BJ (cell line): ENCODE data around the gene SLIT3. TPM values are rescaled to one million over a fixed set of nuclear protein-coding genes. Genes with fewer than 3 reads are reported as not detected.

Experiments
- CTCF ChIA-PET: fragments of 350-600 bp; formaldehyde crosslinking; extraction: SDS; loops from one replicate; lab custom pipeline; 2021; ENCODE audit warnings: antibody characterized with exemption, inconsistent platforms; lab: Yijun Ruan, JAX
- POLR2A ChIA-PET: fragments of 300-600 bp; sonication (Branson Sonifier 250); formaldehyde crosslinking; extraction: SDS; loops from one replicate; lab custom pipeline; 2021; ENCODE audit warnings: antibody characterized with exemption; lab: Charles Lee
- DNase-seq: peaks from one replicate; pipeline ENCODE4 v3.0.0-alpha.2; 2011; ENCODE audit warnings: low read depth
- H3K27me3 ChIP-seq: 2 replicates; pipeline ENCODE4 v1.6.0; 2011; ENCODE audit warnings: low read length; ENCODE audit not compliant: control insufficient read depth, insufficient read depth
- H3K36me3 ChIP-seq: 2 replicates; pipeline ENCODE4 v1.5.1; 2011; ENCODE audit warnings: low read length; ENCODE audit not compliant: control insufficient read depth, insufficient read depth
- H3K4me3 ChIP-seq: 2 replicates; pipeline ENCODE4 v1.5.1; 2011; ENCODE audit warnings: low read depth, mild to moderate bottlenecking, control low read depth, low read length
- polyA plus RNA-seq: library from polyadenylated mRNA; depleted of rRNA; stranded (reverse); fragments of >200 nt; gene quantifications from 2 replicates; pipeline ENCODE4 v1.2.3, GENCODE V29; 2011
- TF ChIP-seq, protein P1 (sequence below): IDR thresholded peaks from 2 replicates; pipeline ENCODE4 v1.5.1; 2011; ENCODE audit warnings: low read depth, mild to moderate bottlenecking, control low read depth, inconsistent platforms, low read length, moderate library complexity; ENCODE audit not compliant: insufficient read depth

Gene SLIT3
- polyA plus RNA-seq, 1 experiment = 26.8 TPM

DNA sequence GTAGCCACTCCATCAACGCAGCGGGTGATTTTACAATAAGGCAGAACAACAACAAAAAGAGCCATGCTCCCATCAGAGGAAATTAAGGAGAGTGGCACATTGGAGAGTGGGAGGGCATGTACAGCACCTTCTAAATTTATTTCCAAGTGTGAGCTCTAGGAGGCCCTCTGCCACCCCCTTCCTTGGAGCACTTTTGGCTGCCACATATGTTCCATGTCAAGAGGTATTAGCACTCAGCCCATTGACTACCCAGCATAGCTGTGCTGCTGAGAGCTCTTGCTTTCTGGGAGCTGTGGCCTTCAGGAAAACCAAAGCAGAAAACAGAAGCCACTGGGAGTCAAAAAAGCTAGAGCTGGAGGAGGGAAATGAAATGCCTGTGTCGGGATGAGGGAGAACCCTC lies 521.6 kb downstream of the SLIT3 start:
- Histone ChIP-seq H3K27me3 (no peaks in the 10 kb centered on the region), H3K36me3 (no peaks in the 10 kb centered on the region; the same call in 1 of the 2 replicates), H3K4me3 (no peak overlapping the region)
- TF ChIP-seq, protein P1, sequence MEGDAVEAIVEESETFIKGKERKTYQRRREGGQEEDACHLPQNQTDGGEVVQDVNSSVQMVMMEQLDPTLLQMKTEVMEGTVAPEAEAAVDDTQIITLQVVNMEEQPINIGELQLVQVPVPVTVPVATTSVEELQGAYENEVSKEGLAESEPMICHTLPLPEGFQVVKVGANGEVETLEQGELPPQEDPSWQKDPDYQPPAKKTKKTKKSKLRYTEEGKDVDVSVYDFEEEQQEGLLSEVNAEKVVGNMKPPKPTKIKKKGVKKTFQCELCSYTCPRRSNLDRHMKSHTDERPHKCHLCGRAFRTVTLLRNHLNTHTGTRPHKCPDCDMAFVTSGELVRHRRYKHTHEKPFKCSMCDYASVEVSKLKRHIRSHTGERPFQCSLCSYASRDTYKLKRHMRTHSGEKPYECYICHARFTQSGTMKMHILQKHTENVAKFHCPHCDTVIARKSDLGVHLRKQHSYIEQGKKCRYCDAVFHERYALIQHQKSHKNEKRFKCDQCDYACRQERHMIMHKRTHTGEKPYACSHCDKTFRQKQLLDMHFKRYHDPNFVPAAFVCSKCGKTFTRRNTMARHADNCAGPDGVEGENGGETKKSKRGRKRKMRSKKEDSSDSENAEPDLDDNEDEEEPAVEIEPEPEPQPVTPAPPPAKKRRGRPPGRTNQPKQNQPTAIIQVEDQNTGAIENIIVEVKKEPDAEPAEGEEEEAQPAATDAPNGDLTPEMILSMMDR = no peak
- ChIA-PET CTCF (interaction anchor here (1.3 kb wide), 1 partner anchor 17 kb away, joined by 3 read pairs; no protein-coding TSS in a partner anchor), POLR2A (no interaction called here)
- no peak for DNase-seq

DNA sequence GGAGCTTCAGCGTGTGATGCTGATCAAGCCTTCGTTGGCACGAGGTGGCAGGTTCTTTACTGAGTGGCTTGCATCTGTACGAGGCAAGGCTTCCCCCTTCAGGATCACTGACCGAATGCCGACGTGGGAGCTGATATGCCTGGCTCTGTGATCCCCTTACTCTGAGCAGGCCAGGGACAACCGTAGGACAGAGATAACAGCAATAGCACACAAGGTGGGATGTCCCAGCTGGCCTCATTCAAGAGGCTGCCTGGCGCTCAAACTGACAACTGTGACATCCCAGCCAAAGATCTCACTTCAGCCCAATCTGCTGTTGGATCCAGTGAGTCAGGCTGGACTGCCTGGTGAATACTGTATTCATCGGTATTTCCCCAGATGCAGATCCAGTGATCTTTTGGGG lies 522.4 kb downstream of the SLIT3 start:
- ChIA-PET POLR2A (no interaction called here), CTCF (no interaction called here)
- no peak for DNase-seq
- no peaks in the 10 kb centered on the region for H3K27me3 ChIP-seq
- TF ChIP-seq, protein P1 = no peak
- no peaks in the 10 kb centered on the region; the same call in none of the 2 replicates for H3K36me3 ChIP-seq
- H3K4me3 ChIP-seq = no peak overlapping the region

DNA sequence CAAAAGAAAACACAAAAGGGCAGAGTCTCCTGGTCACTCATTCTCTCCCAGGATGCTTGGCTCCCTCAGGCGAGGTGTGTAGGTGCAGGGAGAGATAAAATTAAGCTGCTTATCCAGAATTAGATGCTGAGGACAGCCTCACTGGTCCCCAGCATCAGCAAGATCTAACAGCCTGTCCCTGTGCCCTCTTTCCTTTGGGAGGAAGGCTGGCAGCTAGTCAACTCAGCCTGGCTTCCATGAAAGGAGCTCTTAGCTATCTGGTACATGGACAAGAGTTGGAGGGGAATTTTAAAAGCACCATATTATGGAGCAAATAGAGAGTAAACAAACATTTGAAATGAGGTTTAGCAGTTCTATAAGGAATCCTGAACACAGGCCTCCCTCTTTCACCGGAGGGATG lies 523.3 kb downstream of the SLIT3 start:
- POLR2A ChIA-PET = no interaction called here
- TF ChIP-seq, protein P1 = no peak
- no peaks in the 10 kb centered on the region for H3K27me3 ChIP-seq
- no peaks in the 10 kb centered on the region; the same call in none of the 2 replicates for H3K36me3 ChIP-seq
- DNase-seq = no peak
- CTCF ChIA-PET = no interaction called here
- H3K4me3 ChIP-seq = no peak overlapping the region

DNA sequence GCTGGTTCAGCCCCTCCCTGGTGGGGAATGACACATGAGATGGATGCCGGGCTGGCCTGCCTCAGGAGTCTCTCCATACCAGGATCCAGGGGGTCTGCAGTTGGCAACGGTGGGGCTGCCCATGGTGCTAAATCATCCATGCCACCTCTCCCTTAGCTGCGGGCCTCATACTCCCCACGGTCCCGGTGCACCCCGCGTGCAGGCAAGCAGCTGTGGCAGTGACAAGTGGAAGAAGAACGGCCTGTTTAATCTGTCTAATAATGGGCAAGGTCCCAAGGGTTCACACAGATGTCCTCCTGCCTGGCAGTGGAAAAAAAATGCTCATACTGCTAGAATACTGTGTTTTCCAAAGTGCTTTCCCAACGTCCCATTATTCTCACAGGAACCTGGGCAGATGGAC lies 524.9 kb downstream of the SLIT3 start:
- no peak overlapping the region for H3K4me3 ChIP-seq
- TF ChIP-seq, protein P1 = no peak
- POLR2A ChIA-PET = no interaction called here
- DNase-seq = no peak
- no peaks in the 10 kb centered on the region for H3K27me3 ChIP-seq
- H3K36me3 ChIP-seq = no peaks in the 10 kb centered on the region; the same call in none of the 2 replicates
- CTCF ChIA-PET = no interaction called here

DNA sequence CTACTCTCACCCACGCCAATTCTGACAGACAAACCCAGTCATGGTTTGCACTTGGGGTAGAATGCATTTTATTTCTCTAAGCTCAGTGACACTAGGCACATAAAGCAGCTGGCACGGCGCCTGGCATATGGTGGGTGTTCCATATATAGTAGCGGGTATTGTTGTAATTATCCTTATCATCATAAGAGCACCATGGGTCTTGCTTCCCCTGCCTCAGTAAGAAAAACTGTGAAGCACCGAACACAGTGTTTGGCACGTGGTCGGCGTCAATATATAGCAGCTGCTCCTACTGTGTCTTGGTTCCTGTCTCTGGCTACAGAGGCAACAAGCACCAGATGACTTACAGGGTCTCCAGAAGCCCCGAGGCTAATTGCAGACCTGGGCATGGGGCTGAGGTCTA lies 527.7 kb downstream of the SLIT3 start:
- ChIA-PET CTCF (no interaction called here), POLR2A (no interaction called here)
- no peaks in the 10 kb centered on the region for H3K27me3 ChIP-seq
- no peak overlapping the region for H3K4me3 ChIP-seq
- no peak for DNase-seq
- TF ChIP-seq, protein P1 = no peak
- no peaks in the 10 kb centered on the region; the same call in 1 of the 2 replicates for H3K36me3 ChIP-seq
